GM23338 (cell line): Measurements from ENCODE around the gene STK32C. TPM values are rescaled to one million over a fixed set of nuclear protein-coding genes. Genes with fewer than 3 reads are reported as not detected.

Source experiments
- ATAC-seq: fragments of 200-7000 bp; cut with Tn5 transposase; 3 replicates; pipeline ENCODE4 v1.9.1; 2020
- DNase-seq: peaks from one replicate; pipeline ENCODE4 v3.0.0-alpha.2; 2015; ENCODE audit warnings: low spot score
- H2AFZ ChIP-seq: fragments of 200-600 bp; sonication (generic); 2 replicates; pipeline ENCODE4 v1.8.0; 2016; ENCODE audit warnings: antibody characterized with exemption, mild to moderate bottlenecking, moderate library complexity
- H3F3A ChIP-seq: fragments of 200-600 bp; sonication (generic); replicated peaks from 2 replicates; pipeline ENCODE4 v1.8.0; 2017; ENCODE audit warnings: antibody characterized with exemption, mixed run types, low read depth
- H3K27ac ChIP-seq: fragments of 200-600 bp; sonication (generic); 2 replicates; pipeline ENCODE4 v1.6.1; 2016; ENCODE audit warnings: low read depth
- H3K27me3 ChIP-seq: fragments of 200-600 bp; sonication (generic); 2 replicates; pipeline ENCODE4 v1.8.0; 2016; ENCODE audit warnings: mild to moderate bottlenecking, mixed run types, moderate library complexity; ENCODE audit not compliant: insufficient read depth
- H3K36me3 ChIP-seq: fragments of 200-600 bp; sonication (generic); 2 replicates; pipeline ENCODE4 v1.8.0; 2016; ENCODE audit warnings: mild to moderate bottlenecking; ENCODE audit not compliant: insufficient read depth
- H3K4me1 ChIP-seq: fragments of 200-600 bp; sonication (generic); 2 replicates; pipeline ENCODE4 v1.8.0; 2016; ENCODE audit warnings: mild to moderate bottlenecking, moderate library complexity; ENCODE audit not compliant: insufficient read depth
- H3K4me2 ChIP-seq: fragments of 200-600 bp; sonication (generic); 2 replicates; pipeline ENCODE4 v1.7.1; 2017; ENCODE audit warnings: mixed run types
- H3K4me3 ChIP-seq: fragments of 200-600 bp; sonication (generic); 2 replicates; pipeline ENCODE4 v1.6.1; 2016; ENCODE audit warnings: mixed run types
- H3K79me2 ChIP-seq: fragments of 200-600 bp; sonication (generic); replicated peaks from 2 replicates; pipeline ENCODE4 v1.8.0; 2017; ENCODE audit warnings: mild to moderate bottlenecking; ENCODE audit not compliant: insufficient read depth
- H3K9me2 ChIP-seq: fragments of 200-600 bp; sonication (generic); 2 replicates; pipeline ENCODE4 v1.8.0; 2017; ENCODE audit not compliant: insufficient read depth
- H4K20me1 ChIP-seq: fragments of 200-600 bp; sonication (generic); replicated peaks from 2 replicates; pipeline ENCODE4 v1.8.0; 2017; ENCODE audit warnings: mild to moderate bottlenecking; ENCODE audit not compliant: insufficient read depth
- H3K27ac Mint-ChIP-seq: 2 replicates; pipeline ENCODE4 v1.8.0; 2020; ENCODE audit warnings: inconsistent platforms, mild to moderate bottlenecking, moderate library complexity, mixed read lengths
- H3K27me3 Mint-ChIP-seq: 3 replicates; pipeline ENCODE4 v1.8.0; 2022; ENCODE audit warnings: low read depth, mild to moderate bottlenecking, moderate library complexity, mixed read lengths, inconsistent platforms; ENCODE audit not compliant: insufficient read depth, poor library complexity
- H3K36me3 Mint-ChIP-seq: 3 replicates; pipeline ENCODE4 v1.8.0; 2021; ENCODE audit warnings: low read depth, mild to moderate bottlenecking, inconsistent platforms, moderate library complexity, mixed read lengths
- H3K4me1 Mint-ChIP-seq: 3 replicates; pipeline ENCODE4 v1.8.0; 2020; ENCODE audit warnings: mild to moderate bottlenecking, inconsistent platforms, mixed read lengths
- H3K4me3 Mint-ChIP-seq: 3 replicates; pipeline ENCODE4 v1.8.0; 2021; ENCODE audit warnings: moderate library complexity, mild to moderate bottlenecking, inconsistent platforms, mixed read lengths
- H3K9me3 Mint-ChIP-seq: 3 replicates; pipeline ENCODE4 v1.8.0; 2020; ENCODE audit warnings: moderate library complexity, mild to moderate bottlenecking, inconsistent platforms, mixed read lengths
- CREB1 ChIP-seq: fragments of 250-450 bp; sonication (Bioruptor Pico); IDR thresholded peaks from 2 replicates; pipeline ENCODE4 v1.5.0; 2020; ENCODE audit warnings: low read depth, mild to moderate bottlenecking, moderate library complexity
- EZH2 ChIP-seq: fragments of 200-600 bp; sonication (generic); IDR thresholded peaks from one replicate; pipeline ENCODE4 v1.8.0; 2017; ENCODE audit warnings: antibody characterized with exemption, mild to moderate bottlenecking, low read depth; ENCODE audit not compliant: unreplicated experiment
- NANOG ChIP-seq: IDR thresholded peaks from 2 replicates; pipeline ENCODE4 v1.6.1; 2016; ENCODE audit warnings: antibody characterized with exemption, borderline replicate concordance
- REST ChIP-seq: IDR thresholded peaks from one replicate; pipeline ENCODE4 v1.6.1; 2018; ENCODE audit warnings: antibody characterized with exemption; ENCODE audit not compliant: unreplicated experiment
- STAT1 ChIP-seq: IDR thresholded peaks from one replicate; pipeline ENCODE4 v1.6.1; 2016; ENCODE audit warnings: antibody characterized with exemption; ENCODE audit not compliant: unreplicated experiment
- ZNF114 ChIP-seq: fragments of 250-450 bp; sonication (Bioruptor Pico); IDR thresholded peaks from 2 replicates; pipeline ENCODE4 v1.5.0; 2020; ENCODE audit warnings: mild to moderate bottlenecking, moderate library complexity
- ZNF331 ChIP-seq: fragments of 250-450 bp; sonication (Bioruptor Pico); IDR thresholded peaks from 2 replicates; pipeline ENCODE4 v1.5.0; 2020; ENCODE audit warnings: low read depth, mild to moderate bottlenecking, moderate library complexity
- polyA plus RNA-seq: library from polyadenylated mRNA; unstranded; fragments of >200 nt; fragmentation: Nextera tagmentation; extraction: Ambion mirVana; gene quantifications from 2 replicates; pipeline ENCODE4 v1.2.1, GENCODE V29; 2016
- total RNA-seq: library from RNA; depleted of rRNA; stranded (reverse); fragments of >200 nt; shearing (Covaris generic); gene quantifications from 2 replicates; pipeline ENCODE4 v1.2.3, GENCODE V29; 2014
- TF ChIP-seq, protein P1 (sequence below), 2 experiments: fragments of 200-600 bp in 1 of 2; sonication (generic) in 1 of 2; conservative IDR thresholded peaks; 2 replicates each; pipeline versions ENCODE4 v1.5.1 to v1.6.1; 2016 to 2017; ENCODE audit warnings: antibody characterized with exemption in 2 of 2, low read depth in 2 of 2, mild to moderate bottlenecking in 2 of 2, moderate library complexity in 1 of 2

Gene STK32C
- total and polyA plus RNA-seq, 2 experiments from 2014 or later = 10.2 to 20.5 TPM

- Mint-ChIP-seq H3K4me3 (peak overlapping the region; percentile 60; the same call in 2 of the 3 replicates), H3K27ac (no peak overlapping the region)
Measured at GRCh38 chr10:132162590-132163277, 145.0 kb downstream of the STK32C start.

More at GRCh38 chr10:132162590-132163277, 145.0 kb downstream of the STK32C start:
- Mint-ChIP-seq H3K4me1 (peaks cover 32% of the 10 kb centered on the region), H3K36me3 (no peaks in the 10 kb centered on the region), H3K9me3 (peaks cover 5% of the 10 kb centered on the region; the same call in 1 of the 3 replicates), H3K27me3 (peaks cover 12% of the 10 kb centered on the region)
- no peak for TF ChIP-seq ZNF114
- no peak for TF ChIP-seq EZH2
- TF ChIP-seq ZNF331 (CRISPR knock-in tag) = no peak
- no peak for TF ChIP-seq STAT1
- TF ChIP-seq CREB1 (CRISPR knock-in tag) = no peak
- no peak for TF ChIP-seq NANOG
- TF ChIP-seq, protein P1, sequence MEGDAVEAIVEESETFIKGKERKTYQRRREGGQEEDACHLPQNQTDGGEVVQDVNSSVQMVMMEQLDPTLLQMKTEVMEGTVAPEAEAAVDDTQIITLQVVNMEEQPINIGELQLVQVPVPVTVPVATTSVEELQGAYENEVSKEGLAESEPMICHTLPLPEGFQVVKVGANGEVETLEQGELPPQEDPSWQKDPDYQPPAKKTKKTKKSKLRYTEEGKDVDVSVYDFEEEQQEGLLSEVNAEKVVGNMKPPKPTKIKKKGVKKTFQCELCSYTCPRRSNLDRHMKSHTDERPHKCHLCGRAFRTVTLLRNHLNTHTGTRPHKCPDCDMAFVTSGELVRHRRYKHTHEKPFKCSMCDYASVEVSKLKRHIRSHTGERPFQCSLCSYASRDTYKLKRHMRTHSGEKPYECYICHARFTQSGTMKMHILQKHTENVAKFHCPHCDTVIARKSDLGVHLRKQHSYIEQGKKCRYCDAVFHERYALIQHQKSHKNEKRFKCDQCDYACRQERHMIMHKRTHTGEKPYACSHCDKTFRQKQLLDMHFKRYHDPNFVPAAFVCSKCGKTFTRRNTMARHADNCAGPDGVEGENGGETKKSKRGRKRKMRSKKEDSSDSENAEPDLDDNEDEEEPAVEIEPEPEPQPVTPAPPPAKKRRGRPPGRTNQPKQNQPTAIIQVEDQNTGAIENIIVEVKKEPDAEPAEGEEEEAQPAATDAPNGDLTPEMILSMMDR (conservative IDR thresholded peaks at IDR 0.05; ENCODE audit: low read depth in 2 of 2) = no peak
- TF ChIP-seq REST = no peak
- Histone ChIP-seq H4K20me1 (no peaks in the 10 kb centered on the region), H3F3A (peaks cover 4% of the 10 kb centered on the region; the same call in 1 of the 2 replicates), H3K4me2 (peak overlapping the region; percentile 78), H3K4me1 (peaks cover 11% of the 10 kb centered on the region), H3K27me3 (no peaks in the 10 kb centered on the region), H3K36me3 (no peaks in the 10 kb centered on the region), H3K79me2 (no peaks in the 10 kb centered on the region), H3K27ac (no peak overlapping the region), H3K4me3 (peak overlapping the region; percentile 49), H3K9me2 (no peaks in the 10 kb centered on the region), H2AFZ (peak overlapping the region; percentile 81; the same call in 1 of the 2 replicates)
- DNase-seq (no peak), ATAC-seq (no peak)
